Activated naive CD8-positive, alpha-beta T cell treated with anti-CD3 and anti-CD28 coated beads, Interleukin-2, amount 10 ng/mL, durations not matched to agents 7 days and 5 days (primary cell): ENCODE data around the gene NOTCH1. TPM values are rescaled to one million over a fixed set of nuclear protein-coding genes. Genes with fewer than 3 reads are reported as not detected.

Experiments used
- ATAC-seq: fragments of 150-1000 bp; cut with Tn5 transposase; one replicate; pipeline ENCODE4 v1.10.0; 2021; ENCODE audit warnings: low read depth, moderate library complexity
- POLR2A ChIA-PET: fragments of 350-600 bp; sonication (Branson Sonifier 250); formaldehyde crosslinking; loops from one replicate; lab custom pipeline; 2021; ENCODE audit warnings: antibody characterized with exemption; lab: Charles Lee
- DNase-seq: peaks from one replicate; pipeline ENCODE4 v3.0.0; 2021
- H3K27ac Mint-ChIP-seq: one replicate; pipeline ENCODE4 v1.8.0; 2022; ENCODE audit warnings: mild to moderate bottlenecking, mixed read lengths
- H3K27me3 Mint-ChIP-seq: one replicate; pipeline ENCODE4 v1.8.0; 2022; ENCODE audit warnings: mild to moderate bottlenecking, moderate library complexity, mixed read lengths
- H3K36me3 Mint-ChIP-seq: one replicate; pipeline ENCODE4 v1.8.0; 2021; ENCODE audit warnings: mild to moderate bottlenecking, mixed read lengths
- H3K4me1 Mint-ChIP-seq: one replicate; pipeline ENCODE4 v1.8.0; 2021; ENCODE audit warnings: mixed read lengths
- H3K4me3 Mint-ChIP-seq: one replicate; pipeline ENCODE4 v1.8.0; 2022; ENCODE audit warnings: mild to moderate bottlenecking, moderate library complexity, mixed read lengths
- H3K9me3 Mint-ChIP-seq: one replicate; pipeline ENCODE4 v1.8.0; 2021; ENCODE audit warnings: mixed read lengths
- total RNA-seq, 2 experiments: library from RNA; stranded (reverse); gene quantifications; one replicate each; pipeline ENCODE4 v1.2.3, GENCODE V29; 2021

Gene NOTCH1
- total RNA-seq, 2 experiments from 2014 or later = 67.0 to 70.2 TPM

DNA sequence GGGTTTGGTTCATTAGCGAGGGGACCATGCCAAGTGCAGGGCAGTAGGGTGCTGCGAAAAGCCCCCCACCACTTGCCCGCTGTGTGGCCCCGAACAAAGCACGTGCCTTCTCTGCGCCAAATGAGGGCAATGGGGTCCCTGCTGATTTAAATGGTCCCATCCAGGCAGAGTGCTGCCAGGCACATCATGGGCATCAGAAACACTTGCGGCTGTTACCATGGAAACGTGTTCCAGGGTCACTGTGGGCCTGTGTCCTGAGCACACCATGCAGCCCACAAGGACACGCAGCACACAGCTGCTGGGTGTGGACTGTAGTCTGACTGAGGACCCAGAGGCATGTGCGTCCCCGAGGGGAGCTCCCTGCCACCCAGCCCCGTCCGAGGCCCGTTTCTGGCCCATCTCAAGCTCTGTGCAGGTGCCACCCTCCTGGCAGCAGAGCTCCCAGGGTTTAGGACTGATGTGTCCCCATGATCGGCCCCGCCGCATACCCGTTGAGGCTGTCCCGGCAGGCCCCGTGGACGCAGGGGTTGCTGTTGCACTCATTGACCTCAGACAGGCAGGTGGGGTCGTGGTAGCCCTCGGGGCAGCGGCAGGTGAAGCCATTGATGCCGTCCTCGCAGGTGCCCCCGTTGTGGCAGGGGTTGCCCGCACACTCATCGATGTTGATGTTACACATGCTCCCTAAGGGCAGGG, 31.7 kb downstream of the NOTCH1 start:
- H3K36me3 Mint-ChIP-seq = peaks cover 4% of the 10 kb centered on the region
- POLR2A ChIA-PET = no interaction called here
- no peak overlapping the region for H3K27ac Mint-ChIP-seq
- H3K27me3 Mint-ChIP-seq = no peaks in the 10 kb centered on the region
- no peak overlapping the region for H3K4me3 Mint-ChIP-seq
- no peaks in the 10 kb centered on the region for H3K4me1 Mint-ChIP-seq
- DNase-seq (no peak), ATAC-seq (no peak)
- no peaks in the 10 kb centered on the region for H3K9me3 Mint-ChIP-seq

DNA sequence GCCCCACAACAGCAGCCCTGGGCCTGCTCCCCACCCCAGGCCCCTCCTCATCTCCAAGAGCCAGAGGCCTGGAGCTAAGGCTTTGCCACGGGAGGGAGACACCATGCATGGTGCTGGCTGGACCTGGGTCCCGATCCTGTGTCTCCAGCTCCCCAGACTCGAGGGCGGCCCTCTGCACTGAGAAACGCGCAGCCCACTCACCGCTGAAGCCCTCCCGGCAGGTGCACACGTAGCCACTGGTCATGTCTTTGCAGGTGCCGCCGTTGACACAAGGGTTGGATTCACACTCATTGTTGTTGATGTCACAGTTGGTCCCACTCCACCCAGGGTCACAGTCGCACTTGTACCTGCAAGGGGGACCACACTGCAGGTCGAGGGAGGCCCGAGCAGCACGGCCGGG, 32.7 kb downstream of the NOTCH1 start:
- no peak overlapping the region for H3K27ac Mint-ChIP-seq
- no peaks in the 10 kb centered on the region for H3K4me1 Mint-ChIP-seq
- H3K36me3 Mint-ChIP-seq = peaks cover 4% of the 10 kb centered on the region
- no peak for ATAC-seq
- H3K27me3 Mint-ChIP-seq = no peaks in the 10 kb centered on the region
- H3K4me3 Mint-ChIP-seq = no peak overlapping the region
- no peaks in the 10 kb centered on the region for H3K9me3 Mint-ChIP-seq
- POLR2A ChIA-PET = no interaction called here
- no peak for DNase-seq

DNA sequence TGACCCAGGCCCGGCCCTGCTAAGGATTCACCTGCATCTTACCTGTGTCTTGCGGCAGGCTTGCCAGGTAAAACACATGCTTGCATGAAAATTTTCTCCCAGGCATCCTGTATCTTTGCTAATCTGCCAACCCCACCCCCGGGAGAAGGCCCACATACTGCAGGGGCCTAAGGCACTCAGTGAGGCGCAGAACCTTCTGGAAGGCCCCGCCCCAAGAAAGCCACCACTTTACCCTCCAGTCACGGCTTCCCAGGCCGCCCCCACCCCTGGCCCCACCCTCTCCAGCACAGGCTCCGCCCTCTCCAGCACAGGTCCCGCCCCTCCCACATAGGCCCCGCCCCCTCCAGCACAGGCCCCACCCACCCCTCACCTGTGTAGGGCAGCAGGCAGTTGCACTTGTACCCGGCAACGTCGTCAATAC, 33.2 kb downstream of the NOTCH1 start:
- POLR2A ChIA-PET = no interaction called here
- H3K36me3 Mint-ChIP-seq = peaks cover 3% of the 10 kb centered on the region
- H3K4me1 Mint-ChIP-seq = no peaks in the 10 kb centered on the region
- no peak overlapping the region for H3K27ac Mint-ChIP-seq
- no peak overlapping the region for H3K4me3 Mint-ChIP-seq
- no peaks in the 10 kb centered on the region for H3K9me3 Mint-ChIP-seq
- no peaks in the 10 kb centered on the region for H3K27me3 Mint-ChIP-seq
- DNase-seq (no peak), ATAC-seq (peak; percentile 45)

DNA sequence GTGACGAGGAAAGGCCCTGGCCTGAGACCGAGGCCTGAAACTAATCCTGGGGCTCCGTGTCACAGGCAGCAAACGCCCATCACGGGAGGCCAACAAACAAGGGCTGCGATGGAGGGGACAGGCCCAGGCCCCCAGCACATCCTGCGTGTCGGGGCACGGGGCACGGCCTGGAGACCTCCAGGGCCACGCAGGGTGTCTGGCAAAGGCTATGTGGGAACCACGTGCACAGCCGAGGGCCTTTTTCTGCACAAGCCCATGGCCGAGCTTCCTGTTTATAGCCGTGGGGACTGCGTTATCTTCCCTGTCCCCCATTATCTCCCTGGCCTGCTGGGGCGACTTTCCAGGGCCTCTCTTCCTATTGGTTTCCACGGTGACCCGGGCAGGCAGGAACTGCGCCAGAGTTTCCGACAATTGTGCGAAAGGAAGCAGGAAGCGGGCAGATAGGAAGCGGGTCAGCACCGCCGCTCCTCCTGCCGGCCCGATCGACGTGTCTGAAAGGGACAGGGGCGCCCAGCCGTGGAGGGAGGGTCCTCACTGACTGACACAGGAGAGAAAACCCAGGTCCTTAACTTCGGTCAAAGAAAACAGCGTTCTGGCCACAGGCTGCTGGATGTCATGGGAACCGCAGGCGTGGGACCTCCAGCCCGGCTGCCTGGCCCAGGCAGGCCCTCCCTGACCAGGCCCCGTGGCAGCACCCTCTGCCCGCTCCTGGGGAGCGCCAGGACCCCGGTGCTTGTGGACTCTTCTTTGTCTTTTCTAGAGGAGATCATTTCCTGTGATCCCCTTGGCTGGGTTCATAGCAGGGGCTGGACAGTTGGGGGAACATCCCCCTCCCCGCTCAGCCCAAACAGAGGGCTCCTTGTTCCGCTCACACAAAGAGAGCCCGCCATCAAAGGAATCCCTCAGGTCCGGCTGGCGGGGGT, 33.9 kb downstream of the NOTCH1 start:
- POLR2A ChIA-PET = no interaction called here
- Mint-ChIP-seq H3K9me3 (no peaks in the 10 kb centered on the region), H3K27ac (no peak overlapping the region), H3K27me3 (no peaks in the 10 kb centered on the region), H3K4me1 (no peaks in the 10 kb centered on the region), H3K36me3 (peaks cover 3% of the 10 kb centered on the region), H3K4me3 (no peak overlapping the region)
- DNase-seq = no peak
- no peak for ATAC-seq

DNA sequence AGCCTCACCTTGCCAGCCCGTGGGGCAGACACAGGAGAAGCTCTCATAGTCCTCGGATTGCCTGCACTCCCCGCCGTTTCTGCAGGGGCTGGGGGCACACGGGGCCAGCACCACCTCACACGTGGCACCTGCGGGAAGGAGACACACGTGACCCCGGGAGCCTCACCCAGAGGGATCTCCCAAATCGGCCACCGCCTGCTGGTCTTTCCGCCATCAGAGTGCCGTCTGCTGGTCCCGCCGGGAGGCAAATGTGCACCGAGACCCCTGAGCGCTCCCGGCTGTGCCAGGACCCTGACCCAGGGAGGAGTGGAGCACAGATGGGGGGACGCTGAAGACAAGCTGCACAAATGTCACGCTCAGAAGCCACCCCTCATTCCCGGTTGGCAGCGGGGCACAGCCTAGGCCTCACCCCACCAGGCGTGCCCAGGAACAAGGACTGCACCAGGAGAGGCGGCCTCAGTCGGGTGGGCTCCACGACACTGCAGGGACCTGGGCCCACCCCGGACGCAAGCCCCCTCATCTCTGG, 34.6 kb downstream of the NOTCH1 start:
- Mint-ChIP-seq H3K36me3 (peaks cover 3% of the 10 kb centered on the region), H3K4me3 (no peak overlapping the region), H3K9me3 (no peaks in the 10 kb centered on the region), H3K27ac (no peak overlapping the region), H3K27me3 (no peaks in the 10 kb centered on the region), H3K4me1 (no peaks in the 10 kb centered on the region)
- no peak for ATAC-seq
- POLR2A ChIA-PET = no interaction called here
- no peak for DNase-seq

DNA sequence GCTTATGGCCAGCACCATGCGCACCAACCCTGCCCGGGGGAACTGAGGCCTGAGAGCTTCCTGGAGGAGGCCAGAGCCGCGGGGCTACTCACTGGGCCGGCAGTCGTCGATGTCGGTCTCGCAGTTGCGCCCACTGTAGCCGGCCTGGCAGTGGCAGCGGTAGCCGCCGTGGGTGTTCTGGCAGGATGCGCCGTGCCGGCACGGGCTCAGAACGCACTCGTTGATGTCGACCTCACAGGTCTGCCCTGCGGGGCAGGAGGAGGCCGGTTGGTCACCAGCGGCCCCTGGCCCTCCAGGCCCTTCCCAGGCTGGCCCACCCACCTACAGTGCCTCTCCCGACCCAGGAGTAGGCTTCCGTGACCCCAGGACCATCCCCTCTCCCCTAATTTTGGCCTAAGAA, 35.3 kb downstream of the NOTCH1 start:
- Mint-ChIP-seq H3K9me3 (no peaks in the 10 kb centered on the region), H3K36me3 (peaks cover 3% of the 10 kb centered on the region), H3K4me3 (no peak overlapping the region), H3K27ac (no peak overlapping the region), H3K4me1 (no peaks in the 10 kb centered on the region), H3K27me3 (no peaks in the 10 kb centered on the region)
- POLR2A ChIA-PET = no interaction called here
- no peak for DNase-seq
- no peak for ATAC-seq

DNA sequence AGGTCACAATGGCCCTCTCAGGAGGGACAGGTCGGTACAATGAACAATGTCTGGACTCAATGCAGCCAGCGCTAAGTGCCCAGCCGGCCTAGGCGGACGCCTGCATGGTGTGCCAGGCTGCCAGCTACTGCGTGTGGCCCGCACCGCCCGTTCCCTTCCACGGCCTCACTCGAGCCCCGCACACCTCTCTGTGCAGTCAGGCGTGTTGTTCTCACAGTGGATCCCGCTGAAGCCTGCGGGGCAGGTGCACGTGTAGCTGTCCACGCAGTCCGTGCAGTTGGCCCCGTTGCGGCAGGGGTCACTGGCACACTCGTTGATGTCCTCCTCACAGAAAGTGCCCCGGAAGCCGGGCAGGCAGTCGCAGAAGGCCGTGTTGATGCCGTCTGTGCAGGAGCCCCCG, 36.3 kb downstream of the NOTCH1 start:
- Mint-ChIP-seq H3K36me3 (peaks cover 3% of the 10 kb centered on the region), H3K4me1 (no peaks in the 10 kb centered on the region), H3K27ac (no peak overlapping the region), H3K27me3 (no peaks in the 10 kb centered on the region), H3K9me3 (no peaks in the 10 kb centered on the region), H3K4me3 (no peak overlapping the region)
- ATAC-seq = no peak
- DNase-seq = no peak
- POLR2A ChIA-PET = no interaction called here

DNA sequence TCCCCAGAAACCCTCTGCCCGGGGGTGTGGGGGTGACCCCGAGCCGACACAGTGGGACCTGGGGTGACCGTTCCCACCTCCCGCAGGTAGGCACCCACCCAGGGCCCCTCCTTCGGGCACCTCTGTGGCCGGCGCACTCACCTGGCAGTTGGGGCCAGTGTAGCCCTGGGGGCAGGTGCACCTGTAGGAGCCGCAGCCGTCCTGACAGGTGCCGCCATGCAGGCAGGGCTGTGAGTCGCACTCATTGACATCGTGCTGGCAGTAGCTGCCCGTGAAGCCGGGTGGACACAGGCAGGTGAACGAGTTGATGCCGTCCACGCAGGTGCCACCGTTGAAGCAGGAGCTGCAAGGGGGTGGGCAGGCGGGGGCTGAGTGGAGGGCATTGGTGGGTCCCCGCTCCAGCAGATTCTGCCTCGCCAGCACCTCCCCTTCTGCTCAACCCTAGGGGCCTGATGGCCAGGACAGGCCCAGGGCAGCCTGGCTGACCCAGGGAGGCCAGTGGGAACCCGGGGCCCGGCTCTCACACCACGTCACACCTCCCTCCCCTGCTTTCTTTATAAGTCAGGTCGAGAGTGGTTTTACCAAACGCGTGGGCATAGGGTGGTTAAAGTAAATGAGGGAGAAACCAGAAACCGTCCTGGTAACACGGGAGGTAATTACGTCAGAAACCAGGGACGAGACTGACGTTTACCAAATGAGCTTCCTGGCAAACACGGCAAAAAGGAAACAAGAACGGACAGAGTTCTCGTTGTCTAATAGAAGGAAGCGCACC, 36.9 kb downstream of the NOTCH1 start:
- no peak for ATAC-seq
- Mint-ChIP-seq H3K27ac (no peak overlapping the region), H3K27me3 (no peaks in the 10 kb centered on the region), H3K4me3 (no peak overlapping the region), H3K9me3 (no peaks in the 10 kb centered on the region), H3K36me3 (peaks cover 3% of the 10 kb centered on the region), H3K4me1 (no peaks in the 10 kb centered on the region)
- DNase-seq = no peak
- POLR2A ChIA-PET = no interaction called here

DNA sequence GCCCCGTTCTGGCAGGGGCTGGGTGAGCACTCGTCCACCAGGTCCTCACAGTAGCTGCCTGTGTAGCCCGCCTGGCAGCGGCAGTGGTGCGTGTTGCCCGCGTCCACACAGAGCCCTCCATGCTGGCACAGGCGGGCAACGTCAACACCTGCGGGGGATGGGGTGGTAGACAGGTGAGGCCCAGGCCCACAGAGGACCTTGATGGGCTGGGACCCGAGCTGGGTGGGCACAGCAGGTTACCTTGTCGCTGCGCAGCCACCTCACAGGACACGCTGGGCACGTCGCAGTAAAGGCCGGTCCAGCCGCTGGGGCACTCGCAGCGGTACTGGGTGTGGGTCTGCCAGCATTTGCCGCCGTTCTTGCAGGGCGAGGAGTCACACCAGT, 37.9 kb downstream of the NOTCH1 start:
- no peak for DNase-seq
- POLR2A ChIA-PET = no interaction called here
- Mint-ChIP-seq H3K4me3 (no peak overlapping the region), H3K27ac (no peak overlapping the region), H3K36me3 (no peaks in the 10 kb centered on the region), H3K27me3 (no peaks in the 10 kb centered on the region), H3K9me3 (no peaks in the 10 kb centered on the region), H3K4me1 (no peaks in the 10 kb centered on the region)
- ATAC-seq = no peak

DNA sequence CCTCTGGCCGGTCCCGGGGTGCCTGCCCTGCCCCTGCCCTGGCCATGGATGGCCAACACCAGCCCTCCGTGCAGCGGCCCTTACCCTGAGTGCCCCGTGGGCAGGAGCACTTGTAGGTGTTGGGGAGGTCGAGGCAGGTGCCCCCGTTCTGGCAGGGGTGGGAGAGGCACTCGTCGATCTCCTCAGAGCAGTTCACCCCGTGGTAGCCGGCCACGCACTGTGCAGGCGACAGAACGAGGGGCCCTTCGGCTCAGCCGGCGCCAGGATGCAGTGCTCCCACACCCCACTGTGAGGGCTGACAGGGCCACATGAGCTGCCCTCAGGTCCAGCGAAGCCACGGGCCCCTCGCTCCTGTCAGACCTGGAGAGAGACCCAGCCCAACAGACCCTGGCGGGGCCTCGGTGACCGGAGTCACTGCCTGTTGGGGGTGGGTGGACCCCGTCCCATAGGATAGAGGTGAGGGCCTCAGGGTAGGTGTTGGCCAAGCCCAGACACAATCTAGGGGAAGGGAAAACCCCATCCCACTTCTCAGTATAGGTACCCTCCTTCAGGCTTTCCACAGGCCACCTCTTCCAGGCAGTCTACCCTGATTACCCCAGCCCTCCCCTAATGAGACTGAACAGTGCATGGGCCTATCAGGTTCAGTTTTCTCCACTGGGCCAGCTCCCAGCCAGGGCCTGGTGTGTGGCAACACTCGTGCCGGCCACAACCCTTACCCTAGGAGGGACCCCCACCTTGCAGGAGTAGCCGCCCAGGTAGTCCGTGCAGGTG, 38.4 kb downstream of the NOTCH1 start:
- ATAC-seq (no peak), DNase-seq (no peak)
- POLR2A ChIA-PET = no interaction called here
- no peaks in the 10 kb centered on the region for H3K36me3 Mint-ChIP-seq
- H3K4me3 Mint-ChIP-seq = no peak overlapping the region
- no peaks in the 10 kb centered on the region for H3K4me1 Mint-ChIP-seq
- H3K9me3 Mint-ChIP-seq = no peaks in the 10 kb centered on the region
- no peaks in the 10 kb centered on the region for H3K27me3 Mint-ChIP-seq
- H3K27ac Mint-ChIP-seq = no peak overlapping the region

DNA sequence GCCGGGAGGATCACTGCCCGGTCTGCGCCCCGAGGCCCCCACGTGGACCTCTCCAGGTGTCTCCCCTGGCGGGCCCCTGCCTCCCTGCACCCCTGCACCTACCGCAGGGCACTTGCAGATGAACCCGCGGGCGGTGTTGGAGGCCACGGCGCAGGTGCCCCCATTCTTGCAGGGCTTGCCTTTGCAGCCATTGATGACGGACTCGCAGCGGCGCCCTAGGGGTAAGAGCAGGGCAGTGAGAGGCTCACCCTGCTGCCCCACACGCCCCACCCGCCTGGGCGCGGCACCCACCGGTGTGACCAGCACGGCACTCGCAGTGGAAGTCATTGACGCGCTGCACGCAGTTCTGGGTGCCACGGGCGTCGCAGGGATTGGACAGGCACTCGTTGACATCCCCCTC, 39.4 kb downstream of the NOTCH1 start:
- ATAC-seq (no peak), DNase-seq (no peak)
- Mint-ChIP-seq H3K36me3 (peaks cover under 1% of the 10 kb centered on the region), H3K4me3 (no peak overlapping the region), H3K4me1 (no peaks in the 10 kb centered on the region), H3K9me3 (no peaks in the 10 kb centered on the region), H3K27me3 (no peaks in the 10 kb centered on the region), H3K27ac (no peak overlapping the region)
- POLR2A ChIA-PET = no interaction called here

DNA sequence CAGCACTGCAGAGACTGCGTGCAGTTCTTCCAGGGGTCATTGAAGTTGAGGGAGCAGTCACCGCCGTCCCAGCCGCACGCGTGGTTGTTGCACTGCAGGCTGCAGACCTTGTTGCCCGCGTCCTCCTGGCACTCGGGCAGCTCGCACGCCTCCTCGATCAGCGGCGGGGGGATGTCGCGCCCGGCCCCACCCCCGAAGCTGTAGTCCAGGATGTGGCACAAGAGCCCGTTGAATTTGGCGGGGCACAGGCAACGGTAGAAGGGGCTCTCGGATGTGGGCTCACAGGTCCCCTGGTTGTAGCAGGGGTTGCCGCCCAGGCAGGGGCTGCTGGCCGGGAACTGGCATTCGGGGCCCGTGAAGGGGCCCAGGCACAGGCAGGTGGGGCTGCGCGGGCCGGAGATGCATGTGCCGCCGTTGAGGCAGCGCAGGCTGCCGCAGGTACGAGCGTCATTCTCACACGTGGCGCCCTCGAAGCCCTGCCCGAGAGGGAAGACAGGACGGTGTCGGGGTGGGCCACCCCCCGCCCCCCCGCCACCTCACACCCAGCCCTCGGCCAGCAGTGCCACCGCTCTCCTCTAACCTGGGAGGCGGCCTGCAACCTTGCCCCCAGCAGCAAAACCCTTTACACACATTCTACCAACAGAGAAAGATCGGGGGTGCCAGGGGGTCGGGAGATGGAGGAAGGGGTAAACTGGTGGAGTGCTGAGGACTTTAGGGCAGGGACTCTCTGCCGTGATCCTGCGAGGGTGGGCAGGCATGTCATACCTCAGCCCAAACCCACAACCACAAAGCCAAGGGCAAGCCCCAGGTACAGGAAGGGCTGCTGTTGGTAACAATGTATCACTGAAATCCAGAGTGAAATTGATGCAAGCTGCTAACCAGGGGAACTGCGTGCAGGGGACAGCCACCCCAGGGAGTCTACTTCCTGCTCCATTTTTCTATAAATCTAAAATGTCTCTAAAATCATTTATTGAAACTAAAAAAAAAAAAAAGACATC, 40.1 kb downstream of the NOTCH1 start:
- DNase-seq (no peak), ATAC-seq (no peak)
- H3K27me3 Mint-ChIP-seq = no peaks in the 10 kb centered on the region
- H3K4me1 Mint-ChIP-seq = no peaks in the 10 kb centered on the region
- H3K4me3 Mint-ChIP-seq = no peak overlapping the region
- H3K9me3 Mint-ChIP-seq = no peaks in the 10 kb centered on the region
- H3K36me3 Mint-ChIP-seq = peaks cover 2% of the 10 kb centered on the region
- no peak overlapping the region for H3K27ac Mint-ChIP-seq
- POLR2A ChIA-PET = no interaction called here
